Keratinocyte (primary cell): ENCODE data around the gene MID1. TPM values are rescaled to one million over a fixed set of nuclear protein-coding genes. Genes with fewer than 3 reads are reported as not detected.

Experiments used
- DNase-seq: peaks from one replicate; pipeline ENCODE4 v3.0.0-alpha.2; 2011; ENCODE audit warnings: low read depth, missing footprints, low spot score
- FAIRE-seq: peaks from 2 replicates; lab custom pipeline; 2011; peaks lifted over from hg19 to GRCh38; lab: Jason Lieb, UNC
- H2AFZ ChIP-seq: 2 replicates; pipeline ENCODE4 v1.6.0; 2012; ENCODE audit warnings: low read length, control low read depth, inconsistent platforms; ENCODE audit not compliant: control insufficient read depth
- H3K27ac ChIP-seq: 2 replicates; pipeline ENCODE4 v1.5.1; 2011; ENCODE audit warnings: low read length; ENCODE audit not compliant: control insufficient read depth, insufficient read depth
- H3K27me3 ChIP-seq: 3 replicates; pipeline ENCODE4 v1.6.0; 2011; ENCODE audit warnings: low read length; ENCODE audit not compliant: control insufficient read depth, insufficient read depth; ENCODE audit errors: extremely low read depth
- H3K36me3 ChIP-seq, 2 experiments: 2 replicates in 1 of 2; 3 replicates in 1 of 2; pipeline ENCODE4 v1.5.1; 2011; ENCODE audit warnings: low read length in 2 of 2, mild to moderate bottlenecking in 1 of 2; ENCODE audit not compliant: control insufficient read depth in 2 of 2, insufficient read depth in 2 of 2; ENCODE audit errors: extremely low read depth in 1 of 2
- H3K4me1 ChIP-seq: 3 replicates; pipeline ENCODE4 v1.5.1; 2011; ENCODE audit warnings: low read length; ENCODE audit not compliant: control insufficient read depth, insufficient read depth; ENCODE audit errors: extremely low read depth
- H3K4me2 ChIP-seq: 3 replicates; pipeline ENCODE4 v1.6.0; 2011; ENCODE audit warnings: low read depth, low read length; ENCODE audit not compliant: control insufficient read depth, insufficient read depth; ENCODE audit errors: extremely low read depth
- H3K4me3 ChIP-seq, 3 experiments: fragments of 200-600 bp in 1 of 3; sonication (generic) in 1 of 3; 2 replicates in 2 of 3; 3 replicates in 1 of 3; pipeline ENCODE4 v1.5.1; 2011 to 2016; ENCODE audit warnings: low read length in 3 of 3, mild to moderate bottlenecking in 3 of 3, control low read depth in 2 of 3, inconsistent platforms in 1 of 3, low read depth in 1 of 3, mixed read lengths in 1 of 3, mixed run types in 1 of 3, moderate library complexity in 1 of 3; ENCODE audit not compliant: control insufficient read depth in 2 of 3, insufficient read depth in 2 of 3; ENCODE audit errors: extremely low read depth in 1 of 3
- H3K79me2 ChIP-seq: 2 replicates; pipeline ENCODE4 v1.6.0; 2012; ENCODE audit warnings: low read length; ENCODE audit not compliant: control insufficient read depth, insufficient read depth
- H3K9ac ChIP-seq: 3 replicates; pipeline ENCODE4 v1.6.0; 2011; ENCODE audit warnings: low read length; ENCODE audit not compliant: control insufficient read depth, insufficient read depth; ENCODE audit errors: extremely low read depth
- H3K9me1 ChIP-seq: 3 replicates; pipeline ENCODE4 v1.6.0; 2011; ENCODE audit warnings: low read length; ENCODE audit not compliant: control insufficient read depth, insufficient read depth; ENCODE audit errors: extremely low read depth
- H3K9me3 ChIP-seq: 2 replicates; pipeline ENCODE4 v1.5.1; 2012; ENCODE audit warnings: low read depth, low read length; ENCODE audit not compliant: control insufficient read depth
- H4K20me1 ChIP-seq: 3 replicates; pipeline ENCODE4 v1.6.0; 2011; ENCODE audit warnings: low read length; ENCODE audit not compliant: control insufficient read depth, insufficient read depth; ENCODE audit errors: extremely low read depth
- EZH2 ChIP-seq: IDR thresholded peaks from one replicate; pipeline ENCODE4 v1.6.1; 2012; ENCODE audit warnings: inconsistent platforms, mild to moderate bottlenecking, low read length, moderate library complexity
- dilution Hi-C: fragments of 300-500 bp; cut with MboI; formaldehyde crosslinking; loops from one replicate; pipeline ENCODE4 v1.7.0; 2020; ENCODE audit warnings: low sequenced_read_pairs; ENCODE audit not compliant: extremely low pct_ligation_motif_present
- polyA plus RNA-seq, 5 experiments: library from polyadenylated mRNA; depleted of rRNA in 3 of 5; stranded (reverse) in 3 of 5; stranded (forward) in 1 of 5; unstranded in 1 of 5; fragments of >200 nt; gene quantifications; 1 replicate in 1 of 5; 2 replicates in 3 of 5; 3 replicates in 1 of 5; pipeline versions ENCODE4 v1.2.1 to v1.2.3, GENCODE V29; 2011 to 2012; ENCODE audit warnings: missing spikeins in 2 of 5, low read depth in 1 of 5, low replicate concordance in 1 of 5
- TF ChIP-seq, protein P1 (sequence below), 3 experiments: IDR thresholded peaks in 1 of 3; conservative IDR thresholded peaks in 1 of 3; optimal IDR thresholded peaks in 1 of 3; 2 replicates in 2 of 3; 3 replicates in 1 of 3; pipeline versions ENCODE3 to v1.5.1; 2011; ENCODE audit warnings: low read length in 3 of 3, mild to moderate bottlenecking in 3 of 3, moderate library complexity in 2 of 3, control low read depth in 1 of 3, inconsistent platforms in 1 of 3; ENCODE audit not compliant: insufficient read depth in 2 of 3; ENCODE audit errors: extremely low read depth in 1 of 3

The MID1 gene
- polyA plus RNA-seq, 1 donor (not counting 4 experiments of a cell fraction or from before 2014, with no cell fraction given), result 9.2 TPM

- no peak overlapping the region for H3K4me3 ChIP-seq
- no peak for FAIRE-seq
Observed at GRCh38 chrX:10450959-10451355, 169.4 kb downstream of the MID1 start.

DNA sequence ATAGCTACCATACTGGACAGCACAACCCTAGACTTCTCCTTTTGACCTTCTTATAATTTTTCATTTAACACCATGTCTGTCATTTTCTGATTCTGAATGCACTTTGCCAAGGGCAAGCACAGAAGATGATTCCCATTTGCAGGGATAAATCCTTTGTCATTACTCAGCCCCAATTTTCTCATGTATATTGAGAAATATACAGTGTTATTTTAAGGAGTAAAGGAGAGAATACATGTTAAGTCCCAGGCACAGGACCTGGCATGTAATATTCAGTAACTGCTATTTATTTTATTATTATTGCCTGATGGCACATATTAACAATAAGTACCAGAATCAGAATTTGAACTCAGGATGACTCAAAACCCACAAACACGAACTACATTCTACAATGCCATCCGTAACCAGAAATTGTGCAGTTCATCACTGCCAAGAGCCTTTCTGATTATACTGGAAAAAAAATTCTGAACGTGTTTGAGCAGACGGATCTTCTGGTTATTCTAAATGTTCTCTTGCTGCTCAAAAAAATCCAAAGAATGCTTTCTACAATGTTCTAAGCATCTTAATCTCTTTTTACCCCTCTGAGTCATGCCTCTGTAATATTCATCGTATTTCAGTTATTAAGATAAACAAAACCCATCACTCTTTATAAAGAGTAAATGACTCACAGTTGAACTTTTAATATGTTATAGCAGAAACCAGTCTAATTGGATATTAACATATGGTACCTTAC, 170.0 kb downstream of the MID1 start:
- Histone ChIP-seq H3K4me2 (no peak overlapping the region), H2AFZ (no peak overlapping the region), H3K9me3 (no peaks in the 10 kb centered on the region), H3K79me2 (no peaks in the 10 kb centered on the region), H3K27ac (no peak overlapping the region), H3K27me3 (no peaks in the 10 kb centered on the region), H3K9me1 (no peaks in the 10 kb centered on the region), H3K9ac (no peak overlapping the region), H3K36me3 (peaks cover 0 to 5% of the 10 kb centered on the region in 2 experiments), H3K4me1 (peaks cover 19% of the 10 kb centered on the region), H3K4me3 (no peak overlapping the region), H4K20me1 (no peaks in the 10 kb centered on the region)
- dilution Hi-C loops, result no loop called here
- DNase-seq, result peak; percentile 15
- TF ChIP-seq, protein P1, sequence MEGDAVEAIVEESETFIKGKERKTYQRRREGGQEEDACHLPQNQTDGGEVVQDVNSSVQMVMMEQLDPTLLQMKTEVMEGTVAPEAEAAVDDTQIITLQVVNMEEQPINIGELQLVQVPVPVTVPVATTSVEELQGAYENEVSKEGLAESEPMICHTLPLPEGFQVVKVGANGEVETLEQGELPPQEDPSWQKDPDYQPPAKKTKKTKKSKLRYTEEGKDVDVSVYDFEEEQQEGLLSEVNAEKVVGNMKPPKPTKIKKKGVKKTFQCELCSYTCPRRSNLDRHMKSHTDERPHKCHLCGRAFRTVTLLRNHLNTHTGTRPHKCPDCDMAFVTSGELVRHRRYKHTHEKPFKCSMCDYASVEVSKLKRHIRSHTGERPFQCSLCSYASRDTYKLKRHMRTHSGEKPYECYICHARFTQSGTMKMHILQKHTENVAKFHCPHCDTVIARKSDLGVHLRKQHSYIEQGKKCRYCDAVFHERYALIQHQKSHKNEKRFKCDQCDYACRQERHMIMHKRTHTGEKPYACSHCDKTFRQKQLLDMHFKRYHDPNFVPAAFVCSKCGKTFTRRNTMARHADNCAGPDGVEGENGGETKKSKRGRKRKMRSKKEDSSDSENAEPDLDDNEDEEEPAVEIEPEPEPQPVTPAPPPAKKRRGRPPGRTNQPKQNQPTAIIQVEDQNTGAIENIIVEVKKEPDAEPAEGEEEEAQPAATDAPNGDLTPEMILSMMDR (optimal IDR thresholded peaks at IDR 0.05 in 1 of 3, IDR thresholded peaks at IDR 0.05 in 1 of 3, conservative IDR thresholded peaks at IDR 0.05 in 1 of 3; ENCODE audit: extremely low read depth in 1 of 3, insufficient read depth in 2 of 3, low read length in 3 of 3), result no peak
- no peak for TF ChIP-seq EZH2
- FAIRE-seq, result no peak

More at GRCh38 chrX:10450959-10451355, 169.4 kb downstream of the MID1 start:
- no peaks in the 10 kb centered on the region for H3K27me3 ChIP-seq
- TF ChIP-seq EZH2, result no peak
- TF ChIP-seq, protein P1 (optimal IDR thresholded peaks at IDR 0.05 in 1 of 3, IDR thresholded peaks at IDR 0.05 in 1 of 3, conservative IDR thresholded peaks at IDR 0.05 in 1 of 3; ENCODE audit: extremely low read depth in 1 of 3, insufficient read depth in 2 of 3, low read length in 3 of 3), result no peak
- no peak overlapping the region for H3K27ac ChIP-seq
- no peaks in the 10 kb centered on the region for H3K79me2 ChIP-seq
- peaks cover 0 to 5% of the 10 kb centered on the region in 2 experiments for H3K36me3 ChIP-seq
- H3K4me1 ChIP-seq, result peaks cover 19% of the 10 kb centered on the region
- dilution Hi-C loops, result no loop called here
- no peaks in the 10 kb centered on the region for H4K20me1 ChIP-seq
- no peak for DNase-seq
- H3K4me2 ChIP-seq, result no peak overlapping the region
- no peaks in the 10 kb centered on the region for H3K9me1 ChIP-seq
- H3K9me3 ChIP-seq, result no peaks in the 10 kb centered on the region
- no peak overlapping the region for H3K9ac ChIP-seq
- H2AFZ ChIP-seq, result no peak overlapping the region
